GM15510 (cell line): ENCODE data around the gene TLE4.

Source experiments
- POLR2A ChIP-seq: IDR thresholded peaks from 3 replicates; pipeline ENCODE4 v1.6.1; 2011; ENCODE audit warnings: borderline replicate concordance; ENCODE audit not compliant: insufficient read length; ENCODE audit errors: extremely low read depth

TLE4 gene

DNA sequence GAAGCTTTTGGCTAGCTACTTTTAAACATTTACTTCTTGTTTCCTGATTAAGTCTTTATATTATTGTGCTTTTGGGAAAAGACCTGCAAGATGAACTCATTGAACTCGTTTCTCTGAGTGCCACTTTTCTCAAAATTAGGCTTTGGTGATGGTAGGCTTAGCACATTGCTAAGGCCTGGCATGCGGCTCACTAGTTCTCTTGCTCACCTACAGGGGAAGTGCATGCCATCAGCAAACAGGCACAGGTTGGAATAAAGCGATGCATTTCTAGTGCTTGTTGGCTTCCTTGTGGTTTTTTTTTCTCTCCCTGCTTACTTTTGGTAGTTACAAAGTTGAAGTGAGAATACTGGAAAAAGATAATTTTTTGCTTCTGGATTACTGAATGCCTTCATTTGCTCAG is 41.4 kb downstream of the TLE4 start:
- no peak for TF ChIP-seq POLR2A

DNA sequence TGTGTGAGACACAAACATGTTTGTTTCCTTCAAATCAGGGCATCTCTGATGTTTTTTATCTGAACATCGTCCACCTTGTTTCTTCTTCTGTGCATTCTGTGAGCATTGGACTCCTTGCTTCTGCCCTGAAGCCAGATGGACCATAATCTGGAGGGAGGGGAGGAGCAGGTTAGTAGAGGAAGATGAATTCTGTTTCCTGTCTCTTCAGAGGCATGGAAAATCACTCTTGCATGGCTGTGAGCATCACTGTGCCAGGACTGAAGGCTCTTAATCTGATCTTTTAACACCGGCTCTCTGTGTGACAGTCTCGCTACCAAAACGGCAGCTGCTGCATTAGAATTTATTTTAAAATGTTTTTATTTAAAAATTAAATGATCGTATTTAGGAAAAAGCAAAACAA is 43.3 kb downstream of the TLE4 start:
- TF ChIP-seq POLR2A = no peak

DNA sequence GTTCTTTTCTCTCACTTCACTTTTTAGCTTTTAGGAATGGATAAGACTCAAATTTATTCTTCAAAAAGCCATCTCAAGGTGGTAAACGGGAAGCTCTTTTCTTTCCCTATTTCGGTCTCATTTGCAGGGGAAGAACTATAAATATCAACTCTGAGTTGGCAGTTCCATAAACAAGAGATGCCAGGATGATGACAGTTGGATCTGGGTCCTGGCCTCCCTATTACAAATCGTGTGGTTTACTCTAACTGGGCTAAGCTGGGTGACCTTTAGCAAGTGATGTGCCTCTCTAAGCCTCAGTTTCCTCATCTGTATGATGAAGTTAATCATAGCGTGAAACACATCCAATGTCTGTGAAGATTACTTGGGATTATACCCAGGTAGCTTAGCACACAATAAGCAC is 44.2 kb downstream of the TLE4 start:
- TF ChIP-seq POLR2A = no peak

DNA sequence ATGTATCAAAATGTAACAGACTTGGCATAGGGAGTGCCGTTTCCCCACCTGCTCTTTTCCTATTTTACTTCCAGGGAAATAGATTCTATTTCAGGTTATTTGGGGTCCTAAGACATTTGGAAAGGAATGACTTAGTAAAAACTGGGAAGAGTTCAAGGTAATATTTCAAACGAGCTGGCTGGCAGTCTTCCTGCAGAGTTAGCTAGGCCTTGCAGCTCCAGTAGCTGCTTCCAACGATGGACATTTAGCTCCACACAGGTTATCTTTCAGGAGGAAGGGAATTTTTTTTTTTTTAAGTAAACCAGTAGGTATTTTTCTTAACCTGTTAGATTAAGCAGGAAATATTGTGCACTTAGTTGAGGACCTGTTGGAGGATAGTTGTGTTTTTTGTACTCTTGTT is 45.2 kb downstream of the TLE4 start:
- no peak for TF ChIP-seq POLR2A

DNA sequence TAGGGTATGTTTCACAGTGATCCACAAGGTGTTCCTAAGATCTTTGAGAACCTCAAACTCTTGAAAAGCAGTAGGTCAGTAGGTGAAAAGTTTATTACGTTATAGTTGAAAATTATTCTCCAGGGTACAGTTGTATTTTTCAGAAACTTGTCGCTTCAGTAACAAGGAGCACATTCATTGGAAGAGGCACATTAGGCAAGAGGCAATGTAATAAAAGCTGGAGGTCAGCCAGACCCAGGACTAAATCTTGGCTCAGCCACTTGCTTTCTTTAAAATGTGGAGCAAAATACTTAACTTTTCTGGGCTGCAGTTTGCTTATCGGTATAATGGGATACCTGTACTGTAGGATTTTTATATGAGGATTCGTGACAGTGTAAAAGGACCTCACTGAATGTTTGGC is 45.6 kb downstream of the TLE4 start:
- TF ChIP-seq POLR2A = no peak

DNA sequence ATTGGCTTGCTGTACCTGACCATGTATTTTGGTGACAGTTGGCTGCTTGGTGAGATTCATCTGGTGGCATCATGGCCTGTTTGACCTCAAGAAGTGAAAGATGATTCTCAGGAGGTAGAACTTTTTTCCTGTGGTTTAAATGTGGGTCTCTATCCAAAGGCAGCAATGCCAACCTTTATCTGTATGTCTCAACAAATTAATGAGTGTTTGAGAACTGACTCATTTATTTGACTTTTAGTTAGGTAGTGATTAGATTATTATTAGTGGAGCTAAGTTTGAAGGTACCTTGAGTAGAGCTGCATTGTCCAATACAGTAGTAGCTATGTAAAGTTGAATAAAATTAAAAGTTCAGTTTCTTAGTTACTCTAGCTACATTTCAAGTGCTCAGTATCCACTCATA is 48.2 kb downstream of the TLE4 start:
- no peak for TF ChIP-seq POLR2A

DNA sequence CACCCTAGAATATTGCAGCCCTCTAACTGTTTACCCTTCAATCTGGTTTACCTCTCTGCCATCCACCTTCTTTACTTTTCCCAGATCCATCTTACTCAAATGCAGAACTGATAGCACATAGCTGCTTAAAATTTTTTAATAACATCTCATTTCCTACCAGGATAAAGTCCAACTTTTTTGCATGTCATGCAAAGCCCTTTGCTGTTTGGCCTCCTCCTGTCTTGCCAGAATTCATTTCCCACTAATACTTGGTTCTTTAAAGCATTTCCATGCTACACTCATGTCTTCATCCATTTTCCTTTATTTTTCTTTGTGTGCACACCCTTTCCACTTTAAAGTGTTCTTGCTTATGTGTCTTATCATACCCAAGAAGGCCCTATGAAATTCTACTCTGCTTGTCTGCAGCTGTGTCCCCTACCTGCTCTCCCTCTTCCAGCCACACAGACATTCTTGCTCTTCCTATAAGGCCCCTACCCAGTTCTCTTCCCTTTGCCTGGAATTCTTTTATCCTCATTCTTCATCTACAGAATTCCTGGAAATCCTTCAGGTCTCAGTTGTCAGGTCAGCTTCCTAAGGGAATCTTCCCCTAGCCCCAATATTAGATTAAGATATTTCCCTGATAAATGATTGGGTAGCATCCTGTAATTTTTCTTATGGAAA is 50.3 kb downstream of the TLE4 start:
- TF ChIP-seq POLR2A = no peak

DNA sequence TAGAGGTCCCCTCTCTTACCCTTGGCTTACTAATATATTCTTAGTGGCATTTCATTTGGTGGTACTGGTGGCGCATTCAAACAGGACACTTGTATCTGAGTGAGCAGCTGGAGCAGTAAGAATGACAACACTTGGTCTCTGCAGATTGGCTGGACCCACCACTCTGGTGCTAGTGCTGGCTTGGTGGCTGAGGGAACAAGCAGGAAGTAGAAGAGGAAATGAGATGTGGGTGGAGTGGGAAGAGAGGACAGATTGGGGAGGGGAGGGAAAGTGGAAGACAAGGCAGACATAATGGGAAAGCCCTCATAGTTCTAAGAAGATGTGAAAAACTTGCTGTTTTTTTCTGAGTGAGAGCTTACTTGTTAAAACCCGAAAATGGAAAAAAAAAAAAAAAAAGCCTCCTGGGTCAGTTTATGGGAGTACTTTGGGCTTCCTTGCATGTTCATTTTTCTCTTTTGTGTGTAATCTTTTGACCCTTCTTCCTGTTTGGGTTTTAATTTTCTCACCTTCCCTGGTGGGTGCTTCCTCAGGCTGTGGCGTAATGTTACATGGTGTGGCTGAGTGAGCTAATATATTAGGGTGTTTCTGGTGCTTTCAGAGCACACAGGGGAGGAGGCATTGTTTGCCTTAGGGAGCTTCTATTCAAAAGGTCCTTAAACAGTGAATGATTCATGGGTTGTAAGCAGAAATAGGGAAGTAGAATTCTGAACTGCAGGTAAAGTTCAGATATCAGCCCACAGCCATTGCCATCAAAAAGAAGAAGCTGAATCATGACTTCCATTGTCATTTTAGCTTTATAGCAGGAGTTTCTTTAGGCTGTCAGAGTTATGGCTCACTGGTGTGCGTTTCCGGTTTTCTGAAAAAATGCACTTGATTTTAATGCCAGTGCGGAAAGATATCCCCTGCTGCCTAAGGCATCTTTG is 52.3 kb downstream of the TLE4 start:
- no peak for TF ChIP-seq POLR2A

DNA sequence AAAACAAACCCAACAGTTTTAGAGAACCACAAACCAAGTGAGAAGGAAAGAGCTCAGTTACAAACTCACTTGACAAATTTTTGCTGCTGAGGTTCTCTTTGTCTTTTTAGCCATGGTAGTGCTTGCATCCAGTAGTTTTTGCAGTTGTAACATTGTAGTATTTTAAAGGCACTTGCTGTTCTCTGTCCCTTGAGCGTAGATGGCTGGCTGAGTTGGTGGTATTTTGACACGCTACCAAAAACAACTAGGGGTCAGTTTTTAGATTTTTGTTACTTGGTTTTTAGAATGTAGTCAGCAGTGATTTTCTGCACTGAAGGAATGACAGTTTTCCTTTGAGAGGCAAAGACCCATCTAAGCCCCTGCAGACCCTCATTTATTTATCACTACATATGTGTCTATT is 58.0 kb downstream of the TLE4 start:
- TF ChIP-seq POLR2A = no peak

DNA sequence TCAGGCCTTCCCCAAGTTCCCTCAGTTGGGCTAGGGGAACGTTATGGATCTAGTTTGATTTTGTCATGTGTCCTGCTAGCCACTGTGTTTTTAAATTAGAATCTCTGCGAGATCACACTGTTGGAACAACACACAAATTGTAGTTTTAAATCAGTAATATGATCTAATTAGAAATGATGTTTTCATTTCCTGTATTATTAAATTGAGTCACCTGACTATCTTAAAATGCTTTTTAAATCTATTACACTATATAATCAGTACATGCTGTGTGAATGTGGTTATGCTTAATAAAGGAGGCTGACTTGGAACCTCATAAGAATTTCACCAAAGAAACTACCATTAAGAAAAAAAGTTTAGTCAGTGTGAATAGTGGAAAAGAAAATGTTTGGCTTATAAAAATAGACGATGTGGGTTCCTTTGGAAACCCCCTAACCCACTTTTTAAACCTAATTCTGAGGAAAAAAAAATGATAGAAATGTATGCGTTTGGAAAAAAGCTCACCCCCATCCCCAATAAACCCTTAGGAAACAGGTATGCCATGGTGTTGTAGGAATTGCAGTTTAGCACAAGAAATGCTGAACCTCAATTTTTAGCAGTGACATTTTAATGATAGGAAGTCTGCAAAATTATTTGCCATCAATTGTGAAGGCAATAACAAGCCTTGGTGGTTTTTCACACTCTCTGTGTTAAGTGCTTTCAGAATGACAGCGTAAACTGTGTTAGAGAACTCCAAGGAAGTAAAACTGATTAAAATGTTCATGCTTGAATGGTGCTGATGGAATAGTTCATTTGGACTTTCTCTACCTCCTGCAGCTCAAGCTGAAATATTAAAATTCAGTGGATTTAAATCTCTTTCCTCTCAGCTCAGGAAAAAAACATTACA is 59.0 kb downstream of the TLE4 start:
- no peak for TF ChIP-seq POLR2A

DNA sequence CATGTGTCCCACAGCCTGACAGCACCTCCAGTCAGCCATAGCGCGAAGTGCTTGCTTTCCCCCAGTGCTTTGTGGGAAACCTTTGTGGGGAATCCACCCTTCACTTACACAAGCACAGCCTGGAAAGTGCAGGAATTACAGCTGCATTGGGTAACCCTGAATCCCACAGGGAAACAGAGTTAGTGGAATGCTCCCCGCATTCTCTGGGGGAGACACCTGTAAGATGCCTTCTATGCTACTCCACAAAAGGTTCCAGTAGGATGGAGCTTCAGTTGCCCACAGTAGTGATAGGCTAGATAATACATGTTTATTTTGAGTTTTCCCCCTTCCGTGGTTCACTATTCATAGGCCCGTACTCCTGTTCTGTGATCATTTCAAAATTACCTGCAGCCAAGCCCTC is 60.3 kb downstream of the TLE4 start:
- no peak for TF ChIP-seq POLR2A

DNA sequence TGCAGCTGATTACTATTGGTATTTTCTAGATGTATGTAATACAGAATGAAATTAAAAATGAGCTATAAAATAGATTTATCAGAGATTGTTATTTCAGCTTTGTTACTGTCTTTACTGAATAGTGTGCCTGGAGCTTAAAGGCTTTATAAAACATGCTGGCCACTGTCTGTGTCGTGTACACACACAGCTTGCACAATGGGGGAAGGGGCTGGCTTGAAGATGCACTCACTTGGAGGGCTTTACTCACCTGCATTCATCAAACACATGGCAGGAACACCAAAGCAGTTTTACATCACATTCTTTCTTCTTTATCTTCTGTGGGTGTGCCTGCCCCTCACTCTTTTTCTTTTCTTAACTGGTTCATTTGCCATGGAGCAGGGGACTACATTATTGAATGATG is 60.9 kb downstream of the TLE4 start:
- TF ChIP-seq POLR2A = no peak

DNA sequence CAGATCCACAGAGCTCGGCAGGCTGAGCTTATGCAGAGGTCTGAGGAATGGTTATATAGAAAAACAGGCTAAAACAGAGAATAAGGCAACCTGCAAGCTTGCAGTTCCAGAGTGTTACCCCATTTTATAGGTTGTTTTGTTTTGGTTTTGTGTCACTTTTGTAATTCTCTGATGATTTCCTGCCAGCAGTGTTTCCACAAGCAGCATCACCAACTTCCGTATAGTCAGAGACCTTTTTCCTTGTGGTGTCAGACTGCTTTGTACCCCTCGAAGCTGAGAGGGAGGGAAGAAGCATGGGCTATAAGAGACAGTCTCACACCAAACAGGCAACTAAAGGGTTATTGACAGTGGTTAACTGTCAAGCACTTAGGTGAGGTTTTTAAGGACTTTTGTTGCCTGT is 61.8 kb downstream of the TLE4 start:
- TF ChIP-seq POLR2A = no peak

DNA sequence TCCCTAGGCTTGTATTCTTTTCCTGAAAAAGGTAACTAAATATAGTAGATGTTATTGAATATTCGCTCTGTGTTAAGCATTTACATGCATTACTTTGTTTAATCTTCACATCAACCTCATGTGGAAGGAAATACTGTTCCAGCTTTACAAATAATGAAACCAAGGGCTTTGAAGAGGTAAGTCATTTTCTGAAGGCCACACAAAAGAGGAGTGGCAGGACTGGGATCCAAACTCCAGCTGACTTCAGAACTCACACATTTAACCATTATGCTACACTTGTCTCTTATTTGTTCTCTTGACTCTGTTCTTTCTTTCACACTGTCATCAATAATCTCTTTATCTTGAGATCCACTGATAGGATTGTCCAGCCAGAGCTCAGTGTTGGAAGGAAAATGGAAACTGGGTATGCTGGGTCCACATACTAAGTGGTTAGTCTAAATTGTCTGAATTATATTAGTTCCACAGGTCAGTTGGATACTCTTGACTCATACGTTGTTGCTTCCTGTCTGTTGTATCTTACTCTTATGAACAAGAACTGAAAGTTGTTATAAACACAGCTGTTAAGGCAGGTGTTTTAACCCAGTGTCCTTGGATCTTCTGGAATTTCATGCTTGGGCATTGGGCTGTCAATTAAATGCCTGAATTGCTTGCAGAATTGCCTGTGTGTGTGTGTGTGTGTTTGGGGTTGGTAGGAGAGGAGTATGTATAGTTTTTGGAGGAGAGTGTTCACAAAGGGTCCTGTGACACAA is 65.6 kb downstream of the TLE4 start:
- TF ChIP-seq POLR2A = no peak

DNA sequence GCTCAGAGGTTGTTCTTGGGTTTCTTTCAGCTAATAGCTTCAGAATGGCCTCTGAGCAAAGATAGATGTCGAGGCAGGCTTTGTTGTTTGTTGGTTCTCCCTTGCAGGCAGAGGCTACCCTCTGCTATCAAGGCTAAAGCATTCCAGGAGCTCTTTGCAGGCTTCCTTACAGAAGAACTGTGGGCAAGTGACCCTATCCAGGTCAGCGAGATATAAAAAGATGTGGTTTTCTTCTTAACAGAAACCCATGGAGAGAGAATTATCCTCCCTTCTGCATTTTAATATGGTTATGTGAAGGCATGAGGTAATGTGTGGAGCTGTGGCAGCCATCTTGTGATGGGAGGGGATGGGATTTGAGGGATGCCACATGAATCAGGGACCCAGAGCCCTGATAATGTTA is 67.0 kb downstream of the TLE4 start:
- no peak for TF ChIP-seq POLR2A

DNA sequence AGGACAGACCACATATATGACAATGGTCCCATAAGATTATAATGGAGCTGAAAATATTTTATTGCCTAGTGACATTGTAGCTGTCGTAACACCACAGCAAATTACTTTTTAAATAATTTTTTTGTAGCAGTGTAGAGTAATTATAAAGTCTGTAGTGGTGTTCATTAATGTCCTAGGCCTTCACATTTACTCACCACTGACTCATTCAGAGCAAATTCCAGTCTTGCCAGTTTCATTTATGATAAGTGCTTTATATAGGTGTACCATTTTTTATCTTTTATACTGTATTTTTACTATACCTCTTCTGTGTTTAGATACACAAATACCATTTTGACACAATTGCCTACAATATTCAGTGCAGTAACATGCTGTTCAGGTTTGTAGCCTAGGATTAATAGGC is 67.6 kb downstream of the TLE4 start:
- TF ChIP-seq POLR2A = no peak

DNA sequence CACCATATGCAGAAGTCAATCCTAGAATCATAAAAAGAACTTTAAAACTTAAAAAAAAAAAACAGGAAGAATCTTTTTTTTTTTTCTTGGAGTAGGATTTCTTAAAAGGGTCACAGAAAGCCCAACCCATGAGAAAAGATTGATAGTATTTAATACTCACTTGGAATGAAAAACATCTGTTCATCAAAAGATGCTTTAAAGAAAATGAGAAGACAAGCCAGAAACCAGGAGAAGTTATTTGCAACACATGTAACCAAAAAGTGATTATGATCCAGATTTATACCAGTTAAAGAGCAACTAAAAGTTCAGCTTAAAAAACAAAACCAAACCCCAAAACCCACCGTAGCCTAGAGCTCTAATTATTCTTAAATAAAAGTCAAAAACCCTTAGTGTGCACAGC is 69.3 kb downstream of the TLE4 start:
- no peak for TF ChIP-seq POLR2A
